VCaP (cell line): ENCODE results near the gene HSP90AB1.

Experiments
- H3K27ac ChIP-seq: fragments of 450-650 bp; 2 replicates; pipeline ENCODE4 v1.5.1; 2017
- CTCF ChIP-seq: fragments of 450-650 bp; conservative IDR thresholded peaks from 2 replicates; pipeline ENCODE4 v1.5.1; 2017; ENCODE audit warnings: mild to moderate bottlenecking, moderate library complexity

The HSP90AB1 gene

GRCh38 chr6:44258921-44259320 lies 12.0 kb downstream of the HSP90AB1 start:
- H3K27ac ChIP-seq, result no peak overlapping the region

DNA sequence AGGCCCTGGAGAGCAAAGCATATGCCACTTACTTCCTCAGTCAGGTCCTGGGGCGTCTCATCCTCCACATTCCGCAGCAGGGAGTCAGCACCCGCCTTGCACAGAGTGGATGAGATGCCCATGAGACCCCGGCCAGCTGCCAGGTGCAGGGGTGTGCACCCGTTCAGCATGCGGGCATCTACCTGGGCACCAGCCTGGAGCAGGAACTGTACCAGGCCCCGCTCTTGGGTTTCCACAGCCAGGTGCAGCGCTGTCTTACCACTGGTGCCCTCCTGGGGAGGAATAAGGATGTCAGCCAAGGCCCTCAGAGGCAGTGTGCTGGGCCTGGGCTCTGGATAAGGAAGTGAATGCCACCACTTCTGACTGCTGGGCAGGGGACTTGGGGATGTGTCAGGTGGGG lies 13.1 kb downstream of the HSP90AB1 start:
- no peak for TF ChIP-seq CTCF
- H3K27ac ChIP-seq, result no peak overlapping the region

More at GRCh38 chr6:44258921-44259320, 12.0 kb downstream of the HSP90AB1 start:
- TF ChIP-seq CTCF, result no peak

DNA sequence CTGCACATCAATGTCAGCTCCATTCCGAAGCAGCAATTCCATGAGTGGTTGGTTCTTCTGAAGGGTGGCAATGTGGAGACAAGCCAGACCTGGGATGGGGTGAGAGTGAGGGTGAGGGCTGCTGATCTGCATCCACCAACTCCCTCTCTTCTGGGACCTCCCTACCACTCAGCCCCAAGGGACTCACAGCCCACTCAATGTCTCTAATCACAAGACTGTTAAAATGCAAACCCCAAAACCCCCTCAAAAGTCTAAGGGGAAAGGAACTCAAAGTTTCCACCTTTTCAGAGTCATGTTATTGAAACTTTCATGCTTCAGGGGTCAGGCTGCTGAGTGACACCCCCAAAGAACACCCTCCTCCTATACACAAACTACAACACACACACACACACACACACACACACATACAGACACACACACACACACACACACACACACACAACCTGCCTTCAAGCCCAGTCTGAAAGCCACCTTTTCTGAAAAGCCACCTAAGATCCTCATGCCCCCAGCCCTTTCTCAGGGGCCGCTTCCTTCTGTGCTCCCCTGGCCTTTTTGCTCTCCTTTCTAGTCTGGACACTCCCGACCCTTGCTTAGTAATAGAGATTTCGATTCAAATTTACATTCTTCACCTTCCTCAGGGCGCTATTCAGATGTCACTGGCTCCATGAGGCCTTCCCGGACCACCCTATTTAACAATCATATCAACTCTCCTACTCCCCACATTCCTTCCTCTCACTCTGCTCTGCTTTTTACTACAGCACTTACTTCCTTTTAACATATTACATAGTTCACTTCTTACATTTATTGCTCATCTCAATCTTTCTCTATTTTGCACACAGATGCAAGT lies 13.8 kb downstream of the HSP90AB1 start:
- H3K27ac ChIP-seq, result no peak overlapping the region
- no peak for TF ChIP-seq CTCF

GRCh38 chr6:44261581-44261980 lies 14.7 kb downstream of the HSP90AB1 start:
- TF ChIP-seq CTCF, result no peak
- H3K27ac ChIP-seq, result no peak overlapping the region

- H3K27ac ChIP-seq, result no peak overlapping the region; the same call in 1 of the 2 replicates
- no peak for TF ChIP-seq CTCF
These were observed 15.8 kb downstream of the HSP90AB1 start for GRCh38 chr6:44262467-44263353.

- H3K27ac ChIP-seq, result peak overlapping the region; percentile 85; the same call in 1 of the 2 replicates
- no peak for TF ChIP-seq CTCF
These were observed 16.6 kb downstream of the HSP90AB1 start for GRCh38 chr6:44263354-44264100.
